ENCODE results near the gene COL16A1.
A peak's percentile ranks its signal among the peaks of the same experiment; 100 is the strongest.
"Not testable (repeated sequence)": the region's sequence is repeated elsewhere in the genome, so short reads cannot be mapped to it uniquely, and the experiment has no call there.

The COL16A1 gene

GRCh38 chr1:31732751-31733289, 29.0 kb upstream of the COL16A1 start:
- no peak for DNase-seq

GRCh38 chr1:31732343-31732742, 28.5 kb upstream of the COL16A1 start:
- no peak for DNase-seq

GRCh38 chr1:31731049-31731565, 27.3 kb upstream of the COL16A1 start:
- DNase-seq = no peak

- DNase-seq = no peak
These were observed 26.7 kb upstream of the COL16A1 start for GRCh38 chr1:31730336-31731048.

GRCh38 chr1:31727849-31728248, 24.0 kb upstream of the COL16A1 start:
- no peak for DNase-seq

GRCh38 chr1:31727195-31727594, 23.4 kb upstream of the COL16A1 start:
- no peak for DNase-seq

GRCh38 chr1:31726715-31727114, 22.9 kb upstream of the COL16A1 start:
- no peak for DNase-seq

- peak; percentile 36 for DNase-seq
These were observed 22.1 kb upstream of the COL16A1 start for GRCh38 chr1:31725777-31726535.

GRCh38 chr1:31725134-31725533, 21.3 kb upstream of the COL16A1 start:
- DNase-seq = no peak

GRCh38 chr1:31723828-31724359, 20.1 kb upstream of the COL16A1 start:
- no peak for DNase-seq

GRCh38 chr1:31718327-31718897, 14.6 kb upstream of the COL16A1 start:
- no peak for DNase-seq

GRCh38 chr1:31717341-31717740, 13.5 kb upstream of the COL16A1 start:
- no peak for DNase-seq

- DNase-seq = no peak
These were observed 12.0 kb upstream of the COL16A1 start for GRCh38 chr1:31715873-31716220.

GRCh38 chr1:31715087-31715872, 11.5 kb upstream of the COL16A1 start:
- peak; percentile 93 for DNase-seq

GRCh38 chr1:31714442-31715086, 10.7 kb upstream of the COL16A1 start:
- DNase-seq = peak; percentile 65

GRCh38 chr1:31712630-31713029, 8.8 kb upstream of the COL16A1 start:
- no peak for DNase-seq

- DNase-seq = no peak
These were observed 8.3 kb upstream of the COL16A1 start for GRCh38 chr1:31712068-31712467.

- DNase-seq = peak; percentile 33
These were observed 4.5 kb upstream of the COL16A1 start for GRCh38 chr1:31708324-31708723.

GRCh38 chr1:31707711-31708110, 3.9 kb upstream of the COL16A1 start:
- no peak for DNase-seq

GRCh38 chr1:31707059-31707600, 3.3 kb upstream of the COL16A1 start:
- not testable (repeated sequence) for DNase-seq

GRCh38 chr1:31706384-31707058, 2.7 kb upstream of the COL16A1 start:
- DNase-seq = no peak

Data from DMS153 (cell line).